Raji (cell line): ENCODE results near the gene PPP1R17.

Experiments
- POLR2A ChIP-seq: IDR thresholded peaks from 2 replicates; pipeline ENCODE4 v1.6.1; 2011; ENCODE audit warnings: low read depth, low read length, control low read depth; ENCODE audit not compliant: insufficient read depth

PPP1R17 gene

DNA sequence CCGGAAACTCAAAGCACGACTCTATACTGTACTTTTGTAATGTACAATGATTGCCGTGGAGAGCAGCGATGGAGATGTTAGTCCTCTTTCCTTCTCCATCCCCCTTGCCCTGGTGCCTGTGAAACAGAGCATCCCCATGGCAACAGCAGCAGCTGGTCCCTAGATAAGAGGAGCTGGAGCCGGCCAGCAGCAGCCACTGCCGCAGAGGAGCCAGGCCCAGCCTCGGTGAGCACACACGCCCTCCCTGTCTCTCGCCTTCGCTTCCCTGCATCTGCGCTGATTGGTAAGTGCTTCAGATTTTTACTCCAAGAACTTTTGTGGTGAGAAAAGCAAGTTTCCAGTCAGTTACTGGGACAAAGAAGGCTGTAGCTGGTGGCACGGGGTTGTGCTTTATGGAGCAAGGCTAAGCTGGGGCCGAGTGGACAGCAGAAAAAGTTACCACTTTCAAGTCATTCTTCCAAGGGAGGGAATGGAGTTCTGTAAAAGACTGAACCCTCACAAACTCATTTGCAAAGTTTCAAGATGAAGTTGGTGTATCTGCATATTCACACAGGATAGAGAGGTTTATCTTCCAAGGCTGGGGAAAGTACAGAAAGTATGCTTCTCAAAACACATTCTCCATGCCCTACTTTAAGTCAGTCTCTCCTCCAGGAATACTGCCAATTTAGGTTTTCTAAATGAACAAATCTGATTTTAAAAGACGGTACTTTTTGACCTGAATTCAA is at the start of gene PPP1R17:
TSS of gene PPP1R17 (plus strand) at position 192 of the 725 bp plus-strand sequence. CDS start 5,227 bp downstream, outside the sequence.
- TF ChIP-seq POLR2A: no peak

DNA sequence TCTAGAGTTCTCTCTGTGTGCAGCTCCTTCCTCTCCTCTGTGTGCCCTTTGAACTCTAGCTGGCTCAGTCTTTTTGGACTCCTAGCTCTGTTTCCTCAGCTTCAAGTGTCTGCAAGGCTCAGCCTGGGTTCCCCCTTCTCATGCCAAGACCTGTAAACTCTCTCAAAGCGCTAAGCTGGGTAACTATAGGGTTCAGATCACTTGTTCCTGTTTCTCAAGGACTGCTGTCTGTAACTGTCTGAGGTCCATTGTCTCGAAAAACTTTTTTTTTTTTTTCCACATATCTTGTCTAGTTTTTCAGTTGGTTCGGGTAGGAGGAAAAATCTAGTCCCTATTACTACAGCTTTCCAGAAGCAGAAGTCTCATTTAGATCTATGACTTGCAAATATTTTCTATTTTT is 46.6 kb upstream of the PPP1R17 start:
- TF ChIP-seq POLR2A: no peak

DNA sequence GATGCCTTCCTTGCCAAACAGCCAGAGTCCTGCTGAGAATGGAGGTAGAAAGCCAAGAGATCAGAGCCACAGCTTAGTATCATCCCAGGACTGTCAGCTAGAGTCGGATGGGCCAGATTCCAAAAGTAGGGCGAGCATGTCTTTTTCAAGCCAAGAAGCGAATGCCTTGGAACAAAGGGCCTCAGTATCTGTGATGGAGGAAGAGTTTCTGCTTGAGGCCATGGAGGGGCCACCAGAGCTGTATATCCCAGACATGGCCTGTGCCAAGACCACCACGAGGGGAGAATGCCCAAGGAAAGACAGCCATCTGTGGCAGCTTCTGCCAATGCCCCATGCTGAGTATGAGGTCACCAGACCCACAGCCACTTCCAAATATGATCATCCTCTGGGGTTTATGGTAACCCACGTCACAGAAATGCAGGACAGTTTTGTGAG is 44.3 kb upstream of the PPP1R17 start:
- TF ChIP-seq POLR2A: no peak

DNA sequence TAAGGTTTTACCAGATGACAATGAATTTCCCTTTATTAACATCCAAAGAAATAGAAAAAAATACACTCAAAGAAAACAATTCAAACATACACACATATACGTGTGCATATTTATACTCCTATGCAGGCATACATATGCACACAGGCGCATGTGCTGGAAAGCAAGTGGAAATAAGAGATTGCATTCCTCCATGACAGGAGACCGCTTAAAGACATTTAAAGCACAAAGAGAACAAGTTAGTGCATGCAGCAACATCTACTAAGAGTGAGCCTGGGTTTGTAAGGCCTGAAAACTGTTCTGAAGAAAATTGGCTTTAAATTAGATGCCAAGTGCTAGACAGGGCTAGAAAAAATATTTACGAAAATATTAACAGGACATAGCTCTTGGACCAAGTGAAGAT is 40.1 kb upstream of the PPP1R17 start:
- no peak for TF ChIP-seq POLR2A

DNA sequence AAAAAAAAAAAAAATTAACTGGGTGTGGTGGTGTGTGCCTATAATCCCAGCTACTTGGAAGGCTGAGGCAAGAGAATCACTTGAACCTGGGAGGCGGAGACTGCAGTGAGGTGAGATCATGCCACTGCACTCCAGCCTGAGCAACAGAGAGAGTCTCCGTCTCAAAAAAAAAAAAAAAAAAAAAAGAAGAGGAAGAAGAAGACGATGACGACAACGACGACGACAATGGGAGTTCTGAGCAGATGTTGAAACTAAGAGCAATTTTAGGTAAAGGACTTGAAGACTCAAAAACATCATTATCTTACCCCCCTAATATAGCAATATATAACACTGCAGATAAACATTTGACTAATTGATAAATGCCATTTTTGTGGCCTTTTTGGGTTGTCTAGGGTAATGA is 39.5 kb upstream of the PPP1R17 start:
- no peak for TF ChIP-seq POLR2A

DNA sequence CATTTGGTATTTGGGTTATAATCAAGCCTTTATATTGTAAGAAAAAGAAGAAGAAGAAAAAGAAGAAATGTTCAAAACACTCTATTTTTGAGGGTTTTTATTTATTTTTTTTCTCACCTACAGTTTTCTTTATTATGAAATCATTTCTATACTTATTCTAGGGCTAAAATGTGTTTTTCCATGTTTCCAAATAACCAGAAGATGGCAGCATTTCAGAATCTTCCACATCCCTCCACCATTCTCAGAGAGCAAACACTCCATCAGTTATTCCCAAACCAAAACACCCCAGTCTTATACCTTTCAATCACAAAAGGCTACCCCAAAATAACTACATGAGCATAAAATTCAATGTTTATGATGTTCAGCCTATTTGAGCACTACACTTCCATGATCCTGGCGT is 38.7 kb upstream of the PPP1R17 start:
- TF ChIP-seq POLR2A: no peak

DNA sequence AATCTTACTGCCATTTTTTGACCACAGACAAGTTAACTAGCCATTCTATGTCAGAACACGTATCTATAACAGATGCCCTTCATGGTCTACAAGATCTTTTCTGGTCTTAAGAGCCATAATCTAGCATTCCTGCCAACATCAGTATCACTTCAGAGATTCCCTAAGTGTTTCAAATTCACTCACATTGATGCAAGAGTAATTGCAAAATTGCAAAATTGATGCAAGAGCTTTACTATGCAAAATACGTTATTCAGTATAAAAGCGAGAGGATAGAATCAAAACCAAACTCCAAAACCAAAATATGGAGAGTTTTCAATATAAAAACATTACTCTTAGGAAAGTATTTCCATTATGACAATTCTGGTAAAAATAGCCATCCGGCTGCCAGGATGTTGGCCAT is 38.1 kb upstream of the PPP1R17 start:
- no peak for TF ChIP-seq POLR2A

DNA sequence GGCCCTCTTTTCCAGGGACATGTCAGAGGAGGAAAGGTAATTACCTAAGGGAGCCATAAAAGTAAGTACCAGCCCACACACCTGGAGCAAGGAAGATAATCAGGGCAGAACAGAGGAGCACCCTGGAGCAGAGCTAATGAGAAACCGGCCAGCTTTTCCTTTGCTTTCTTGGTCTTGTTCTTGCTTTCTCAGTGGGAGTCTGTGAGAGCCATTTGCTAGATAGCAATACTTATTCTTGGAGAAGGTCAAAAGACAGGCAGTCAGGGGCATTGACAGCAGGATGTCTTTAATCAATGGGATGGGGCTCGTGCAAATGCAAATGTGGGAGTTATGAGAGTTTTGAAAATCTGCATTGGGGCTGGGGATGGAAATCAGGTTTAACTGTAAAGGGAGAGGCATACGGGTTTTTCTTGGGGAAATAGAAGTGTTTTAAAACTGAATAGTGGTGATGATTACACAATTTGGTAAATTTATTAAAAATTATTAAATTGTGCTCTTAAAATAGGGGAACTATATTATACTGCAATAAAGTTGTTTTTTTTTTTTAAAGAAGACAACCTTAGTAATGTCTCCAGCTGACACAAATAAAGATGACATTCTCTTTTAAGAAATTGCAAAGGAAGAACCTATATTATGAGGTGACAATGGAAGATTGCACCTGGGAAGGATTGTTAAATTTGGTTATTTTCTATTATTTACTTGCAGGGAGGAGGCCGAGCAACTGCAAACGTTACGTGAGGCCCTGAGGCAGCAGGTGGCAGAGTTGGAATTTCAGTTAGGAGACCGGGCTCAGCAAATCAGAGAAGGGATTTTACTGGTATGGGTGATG is 35.6 kb upstream of the PPP1R17 start:
- TF ChIP-seq POLR2A: no peak

DNA sequence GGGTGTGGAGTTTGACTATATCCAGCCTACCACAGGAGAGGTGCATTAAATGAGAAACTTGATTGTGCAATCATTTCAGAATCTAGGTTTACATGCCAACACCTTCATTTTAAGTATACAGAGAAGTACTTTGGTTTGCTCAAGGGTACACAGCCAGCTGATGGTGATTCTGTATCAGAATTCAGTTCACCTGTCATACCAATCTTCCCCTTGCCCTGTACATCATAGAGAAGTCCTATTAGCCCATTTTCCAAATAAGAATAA is 35.0 kb upstream of the PPP1R17 start:
- no peak for TF ChIP-seq POLR2A

DNA sequence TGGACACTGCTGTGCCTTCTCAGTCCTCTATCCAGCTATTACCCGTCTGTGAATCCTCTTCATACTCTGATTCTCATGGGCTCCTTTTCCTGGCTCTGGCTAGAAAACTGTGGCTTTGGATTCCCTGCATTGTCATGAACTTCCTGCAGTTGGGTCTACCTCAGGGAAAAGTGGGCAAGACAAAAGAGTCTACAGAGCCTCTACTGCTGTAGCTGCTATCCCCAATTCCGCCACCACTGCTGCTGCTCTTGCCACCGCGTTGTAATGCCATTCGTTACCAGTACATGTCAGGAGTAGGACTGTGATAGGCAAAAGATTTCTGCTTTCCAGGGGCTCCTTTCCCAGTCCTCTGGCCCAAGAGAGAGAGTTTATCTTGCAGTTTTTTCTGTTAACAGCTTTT is 23.9 kb upstream of the PPP1R17 start:
- TF ChIP-seq POLR2A: no peak

DNA sequence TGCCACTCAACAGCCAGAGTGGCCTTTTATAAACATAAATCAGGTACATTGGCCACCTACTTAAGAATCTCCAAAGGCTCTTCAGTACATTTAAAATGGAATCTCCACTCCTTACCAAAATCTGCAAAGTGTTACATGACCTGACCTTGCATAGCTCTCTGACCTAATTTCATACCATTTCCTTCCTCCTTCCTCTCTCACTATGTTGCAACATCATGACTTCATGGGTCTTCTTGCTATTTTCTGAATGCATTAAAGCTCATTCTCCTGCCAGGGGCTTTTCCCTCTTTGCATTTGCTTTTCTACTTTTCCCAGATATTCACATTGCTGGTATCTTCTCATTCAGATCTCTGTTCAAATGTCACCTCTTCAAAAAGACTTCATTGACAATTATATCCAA is 22.1 kb upstream of the PPP1R17 start:
- TF ChIP-seq POLR2A: no peak

DNA sequence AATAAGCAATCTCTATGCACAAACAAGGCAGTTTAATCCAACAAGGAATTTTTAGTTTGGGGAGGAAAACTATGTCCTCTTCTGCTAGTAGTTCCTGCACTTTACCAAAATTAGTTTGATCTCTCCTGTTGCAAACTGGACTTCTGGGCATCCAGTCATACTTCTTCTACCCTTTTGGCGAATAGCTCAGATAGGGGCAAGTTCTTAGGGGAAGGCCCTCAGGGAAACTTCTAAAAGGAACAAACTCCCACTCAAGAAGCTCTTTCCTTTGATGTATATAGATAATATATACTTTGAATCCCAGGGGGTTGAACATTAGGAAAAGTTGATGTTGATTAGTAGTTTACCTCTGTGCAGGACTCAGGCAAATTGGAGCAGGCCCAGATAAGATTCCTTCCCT is 21.5 kb upstream of the PPP1R17 start:
- TF ChIP-seq POLR2A: no peak

DNA sequence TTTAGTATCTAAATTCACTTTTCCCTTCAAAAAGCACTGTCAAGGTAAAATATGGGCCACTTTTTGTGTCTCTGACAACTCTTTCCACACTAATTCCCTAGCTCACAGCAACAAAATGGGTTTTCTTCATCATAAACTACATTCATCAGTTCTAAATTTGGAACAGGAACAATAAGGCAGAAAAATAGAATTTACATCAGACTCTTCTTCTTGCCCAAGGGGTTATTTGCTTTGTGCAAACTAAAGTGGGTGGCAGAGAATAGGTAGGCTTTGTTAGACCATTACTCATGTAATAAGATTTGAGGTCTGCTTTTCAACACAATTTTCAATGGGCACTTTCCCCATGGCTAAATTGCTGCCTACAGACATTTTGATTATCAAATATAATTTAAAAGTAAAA is 17.6 kb upstream of the PPP1R17 start:
- no peak for TF ChIP-seq POLR2A

DNA sequence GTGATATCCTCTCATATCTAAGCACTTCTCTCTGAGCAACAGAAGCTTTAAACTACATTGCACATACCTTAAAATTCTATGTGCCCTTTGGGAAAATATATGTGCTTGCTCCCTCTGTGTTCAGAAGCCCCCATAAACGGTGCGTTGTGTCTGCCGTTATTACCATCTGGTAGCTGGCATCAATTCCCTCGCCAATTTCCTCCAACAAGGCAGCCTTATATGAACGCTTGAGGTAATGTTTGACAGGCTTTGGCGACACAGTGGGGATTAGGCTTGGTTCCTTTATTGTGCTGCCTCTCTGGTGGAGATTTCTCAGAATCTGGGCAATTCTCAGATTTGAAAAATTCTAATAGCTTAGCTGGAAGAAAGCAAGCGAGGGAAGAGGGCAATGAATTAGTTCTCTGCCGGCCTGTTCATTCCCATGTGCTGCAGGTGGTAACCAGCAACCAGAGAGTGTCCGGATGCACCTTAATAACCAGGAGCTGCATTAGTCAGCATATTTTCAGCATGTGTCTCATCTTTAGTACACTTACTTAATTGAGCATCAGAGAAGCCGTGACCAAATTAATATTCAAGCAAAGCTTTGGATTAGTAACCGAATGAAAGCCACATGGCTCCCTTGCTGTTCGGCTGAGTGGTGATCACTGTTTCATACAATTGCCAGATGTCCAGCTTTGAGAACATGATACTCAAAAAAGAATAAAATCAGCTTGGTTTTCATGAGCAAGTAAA is 7.3 kb upstream of the PPP1R17 start:
- TF ChIP-seq POLR2A: no peak

DNA sequence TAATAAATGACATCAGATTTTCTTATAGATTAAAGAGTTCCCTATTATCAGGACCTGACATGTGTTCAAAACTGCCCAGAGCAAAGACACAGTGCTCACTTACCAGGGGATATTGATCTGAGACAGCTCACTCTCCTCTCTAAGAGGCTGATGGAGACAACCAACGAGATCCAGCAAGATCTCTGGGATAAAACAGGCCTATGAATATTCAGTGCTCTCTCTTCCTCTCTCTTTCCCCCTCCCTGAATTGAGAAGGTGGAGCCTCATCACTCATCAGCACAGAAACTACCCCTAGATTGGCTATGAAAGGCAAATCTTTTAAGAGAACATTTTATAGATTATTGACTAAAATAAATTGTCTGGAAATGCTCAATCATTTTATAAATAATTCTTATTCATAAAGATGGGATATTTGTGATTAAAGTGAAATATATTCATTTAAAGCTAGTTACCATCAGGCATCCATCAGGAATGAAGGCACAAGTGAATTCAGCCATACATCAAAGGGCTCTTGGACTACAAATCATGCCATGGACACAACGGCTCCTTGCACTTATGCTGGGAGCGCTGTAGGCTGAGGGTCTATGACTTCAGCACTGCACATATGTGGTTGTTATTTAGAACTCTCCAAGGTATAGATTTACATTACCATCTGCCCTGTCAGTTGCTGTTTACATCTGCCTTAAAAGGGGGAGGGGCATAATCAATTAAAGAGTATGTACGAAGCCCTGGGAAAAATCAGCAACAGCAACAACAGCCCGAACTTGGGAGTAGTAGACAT is 3.4 kb upstream of the PPP1R17 start:
- no peak for TF ChIP-seq POLR2A
